GM12878 (cell line): Measurements from ENCODE around the gene AFAP1. TPM values are rescaled to one million over a fixed set of nuclear protein-coding genes. Genes with fewer than 3 reads are reported as not detected.

Experiments
- ATAC-seq: fragments of 200-7000 bp; cut with Tn5 transposase; 3 replicates; pipeline ENCODE4 v1.9.1; 2020; ENCODE audit warnings: mild to moderate bottlenecking, moderate library complexity
- BruUV-seq: library from RNA; stranded (reverse); fragments of 400-500 nt; replicated peaks from 2 replicates; lab custom pipeline; 2021; lab: Mats Ljungman, UMichigan
- CTCF ChIA-PET: fragments of 300-600 bp; sonication (Branson Sonifier 250); formaldehyde crosslinking; extraction: SDS; loops from one replicate; lab custom pipeline; 2021; ENCODE audit warnings: inconsistent platforms; lab: Yijun Ruan, JAX
- POLR2A ChIA-PET: fragments of 350-600 bp; formaldehyde crosslinking; extraction: SDS; loops from one replicate; lab custom pipeline; 2021; ENCODE audit warnings: inconsistent platforms; lab: Charles Lee
- RAD21 ChIA-PET: fragments of 300-600 bp; sonication (Branson Sonifier 250); formaldehyde crosslinking; loops from one replicate; lab custom pipeline; 2023; ENCODE audit warnings: antibody characterized with exemption; ENCODE audit not compliant: unreplicated experiment; lab: Charles Lee
- SMC1A ChIA-PET: fragments of 300-600 bp; sonication (Branson Sonifier 250); formaldehyde crosslinking; loops from one replicate; lab custom pipeline; 2023; ENCODE audit not compliant: unreplicated experiment, uncharacterized antibody; lab: Charles Lee
- DNase-seq: peaks from one replicate; pipeline ENCODE4 v3.0.0-alpha.2; 2011; ENCODE audit warnings: low read depth, low spot score
- FAIRE-seq: peaks from 3 replicates; lab custom pipeline; 2011; peaks lifted over from hg19 to GRCh38; lab: Jason Lieb, UNC
- H2AFZ ChIP-seq: 2 replicates; pipeline ENCODE4 v1.6.0; 2011; ENCODE audit warnings: low read depth, low read length, control low read depth; ENCODE audit not compliant: control insufficient read depth
- H3K27ac ChIP-seq: 2 replicates; pipeline ENCODE4 v1.5.1; 2011; ENCODE audit warnings: control low read depth; ENCODE audit not compliant: control insufficient read depth, insufficient read depth
- H3K27me3 ChIP-seq, 2 experiments: replicated peaks in 1 of 2; 2 replicates each; pipeline versions ENCODE4 v1.6.0 to v1.6.1; 2011; ENCODE audit warnings: low read length in 1 of 2; ENCODE audit not compliant: control insufficient read depth in 2 of 2, insufficient read depth in 2 of 2
- H3K36me3 ChIP-seq, 2 experiments: 2 replicates each; pipeline ENCODE4 v1.5.1; 2011; ENCODE audit warnings: low read length in 1 of 2; ENCODE audit not compliant: control insufficient read depth in 2 of 2, insufficient read depth in 2 of 2
- H3K4me1 ChIP-seq: 2 replicates; pipeline ENCODE4 v1.6.1; 2011; ENCODE audit warnings: mild to moderate bottlenecking, low read length, moderate library complexity, mixed read lengths; ENCODE audit not compliant: control insufficient read depth, insufficient read depth
- H3K4me2 ChIP-seq: 2 replicates; pipeline ENCODE4 v1.6.0; 2011; ENCODE audit warnings: control low read depth; ENCODE audit not compliant: control insufficient read depth, insufficient read depth
- H3K4me3 ChIP-seq: fragments of 200-600 bp; sonication (generic); 2 replicates; pipeline ENCODE4 v1.5.1; 2016
- H3K79me2 ChIP-seq: 2 replicates; pipeline ENCODE4 v1.6.0; 2011; ENCODE audit warnings: low read length; ENCODE audit not compliant: control insufficient read depth, insufficient read depth
- H3K9ac ChIP-seq: 2 replicates; pipeline ENCODE4 v1.8.0; 2011; ENCODE audit warnings: low read length, control low read depth, mixed read lengths; ENCODE audit not compliant: control insufficient read depth, insufficient read depth
- H3K9me3 ChIP-seq: replicated peaks from 3 replicates; pipeline ENCODE4 v1.5.1; 2011; ENCODE audit warnings: mild to moderate bottlenecking, low read length; ENCODE audit not compliant: control insufficient read depth, insufficient read depth
- H4K20me1 ChIP-seq: 2 replicates; pipeline ENCODE4 v1.6.0; 2011; ENCODE audit not compliant: control insufficient read depth, insufficient read depth
- ASH2L ChIP-seq: fragments of 300-600, 200-600 bp; sonication (generic); IDR thresholded peaks from 2 replicates; pipeline ENCODE4 v1.6.1; 2017; ENCODE audit warnings: low read depth, mild to moderate bottlenecking, borderline replicate concordance
- BACH1 ChIP-seq: fragments of 450-650 bp; IDR thresholded peaks from 2 replicates; pipeline ENCODE4 v1.6.1; 2017; ENCODE audit warnings: mild to moderate bottlenecking, borderline replicate concordance
- CBX3 ChIP-seq: fragments of 200-600 bp; sonication (generic); IDR thresholded peaks from 2 replicates; pipeline ENCODE4 v1.6.1; 2016; ENCODE audit warnings: low read depth, borderline replicate concordance
- CHD2 ChIP-seq: IDR thresholded peaks from 2 replicates; pipeline ENCODE4 v1.6.1; 2011; ENCODE audit warnings: low read depth, low read length, improper control_type of control experiment, borderline replicate concordance
- EGR1 ChIP-seq, 2 experiments: IDR thresholded peaks; 1 replicate in 1 of 2; 2 replicates in 1 of 2; pipeline ENCODE4 v1.6.1; 2011 to 2012; ENCODE audit warnings: low read depth in 2 of 2, low read length in 2 of 2, borderline replicate concordance in 1 of 2, mild to moderate bottlenecking in 1 of 2, moderate library complexity in 1 of 2
- JUNB ChIP-seq: IDR thresholded peaks from 2 replicates; pipeline ENCODE4 v1.6.1; 2016; ENCODE audit warnings: antibody characterized with exemption, mild to moderate bottlenecking
- KDM1A ChIP-seq: fragments of 200-600 bp; sonication (generic); IDR thresholded peaks from 2 replicates; pipeline ENCODE4 v1.6.1; 2016; ENCODE audit warnings: borderline replicate concordance
- NBN ChIP-seq: fragments of 450-650 bp; IDR thresholded peaks from 2 replicates; pipeline ENCODE4 v1.6.1; 2016
- NFXL1 ChIP-seq: fragments of 450-650 bp; IDR thresholded peaks from 2 replicates; pipeline ENCODE4 v1.6.1; 2017; ENCODE audit warnings: antibody characterized with exemption, mild to moderate bottlenecking, borderline replicate concordance
- NRF1 ChIP-seq: conservative IDR thresholded peaks from 2 replicates; pipeline ENCODE4 v1.6.1; 2011; ENCODE audit warnings: mild to moderate bottlenecking, low read depth, low read length, improper control_type of control experiment
- PAX5 ChIP-seq: IDR thresholded peaks from 2 replicates; pipeline ENCODE4 v1.6.1; 2011; ENCODE audit warnings: low read depth, low read length, borderline replicate concordance
- SMAD5 ChIP-seq: IDR thresholded peaks from 2 replicates; pipeline ENCODE4 v1.6.1; 2016; ENCODE audit warnings: antibody characterized with exemption, low read depth
- SPI1 ChIP-seq: IDR thresholded peaks from 2 replicates; pipeline ENCODE4 v1.6.1; 2011; ENCODE audit warnings: low read depth, mild to moderate bottlenecking, low read length, moderate library complexity, borderline replicate concordance; ENCODE audit not compliant: insufficient read depth
- SREBF2 ChIP-seq: IDR thresholded peaks from 2 replicates; pipeline ENCODE4 v1.6.1; 2012; ENCODE audit warnings: mild to moderate bottlenecking, low read length
- STAT1 ChIP-seq: fragments of 450-650 bp; conservative IDR thresholded peaks from 2 replicates; pipeline ENCODE4 v1.6.1; 2014; ENCODE audit warnings: antibody characterized with exemption, mild to moderate bottlenecking
- ZNF207 ChIP-seq: fragments of 450-650 bp; IDR thresholded peaks from 2 replicates; pipeline ENCODE4 v1.6.1; 2014; ENCODE audit warnings: antibody characterized with exemption, mild to moderate bottlenecking, borderline replicate concordance
- WGBS: methylation state at CpG from one replicate; pipeline ENCODE4 v1.1.6; 2016; ENCODE audit warnings: low lambda C conversion rate; ENCODE audit not compliant: insufficient replicate concordance, insufficient coverage; ENCODE audit errors: missing lambda C conversion rate; 5-methylcytosine and 5-hydroxymethylcytosine counted together
- in situ Hi-C: fragments of 300-500 bp; cut with MboI; formaldehyde crosslinking; loops from 9 replicates; pipeline ENCODE4 v1.14.3; 2018; ENCODE audit warnings: mixed read lengths
- intact Hi-C: fragments of 100-400 bp; cut with micrococcal nuclease; formaldehyde crosslinking; loops from one replicate; pipeline ENCODE4 v1.14.2; 2022; ENCODE audit not compliant: unreplicated experiment
- polyA plus RNA-seq, 11 experiments: library from polyadenylated mRNA; depleted of rRNA in 4 of 11; unstranded in 6 of 11; stranded (reverse) in 5 of 11; fragments of >200 nt; fragmentation: Nextera tagmentation in 4 of 11; fragmentation: Illumina TruSeq in 1 of 11; extraction: Ambion mirVana in 4 of 11; extraction: Trizol in 1 of 11; gene quantifications; 1 replicate in 1 of 11; 2 replicates in 10 of 11; pipeline versions ENCODE4 v1.2.1 to v1.2.3, GENCODE V29; 2011 to 2016; ENCODE audit warnings: inconsistent platforms in 2 of 11, missing spikeins in 2 of 11, low read depth in 1 of 11
- total RNA-seq, 4 experiments: library from RNA; depleted of rRNA in 3 of 4; stranded (reverse); fragments of >200 nt in 3 of 4; fragmentation: Illumina TruSeq in 1 of 4; extraction: Trizol in 1 of 4; gene quantifications; 2 replicates each; pipeline versions ENCODE4 v1.2.1 to v1.2.3, GENCODE V29; 2013 to 2021
- TF ChIP-seq, protein P1 (sequence below): IDR thresholded peaks from 2 replicates; pipeline ENCODE4 v1.6.1; 2012; ENCODE audit warnings: low read depth, low read length, improper control_type of control experiment
- TF ChIP-seq, protein P2 (sequence below): IDR thresholded peaks from 2 replicates; pipeline ENCODE4 v1.6.1; 2012; ENCODE audit warnings: low read length, inconsistent platforms
- TF ChIP-seq, protein P3 (sequence below): fragments of 450-650 bp; formaldehyde crosslinking; IDR thresholded peaks from 2 replicates; pipeline ENCODE4 v1.4.0; 2020; ENCODE audit warnings: mild to moderate bottlenecking, moderate library complexity

The AFAP1 gene
- total and polyA plus RNA-seq, 10 of the 15 experiments (the other 5 are each of a cell fraction or from before 2014, with no cell fraction given) = 0.02 to 0.23 (median 0.09) TPM; not detected in 1

DNA sequence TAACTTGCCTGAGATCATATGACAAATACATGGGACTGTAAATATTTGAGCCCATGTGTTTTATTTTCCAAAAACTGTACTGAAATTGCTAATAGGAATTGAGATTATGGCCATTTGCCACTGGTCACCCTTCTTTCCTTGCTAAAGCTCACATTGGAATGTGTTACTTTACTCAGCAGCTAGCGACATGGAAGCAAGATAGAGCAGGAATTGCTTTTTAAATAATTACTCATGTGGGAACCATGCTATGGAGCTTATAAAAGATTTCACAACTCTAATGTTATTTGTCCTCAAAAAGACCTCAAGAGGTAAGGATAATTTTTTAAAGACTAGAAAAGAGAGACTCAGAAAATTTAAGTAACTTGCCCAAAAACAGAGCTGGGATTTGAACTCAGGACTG is 48.8 kb upstream of the AFAP1 start:
- H3K36me3 ChIP-seq = no peaks in the 10 kb centered on the region
- H3K9me3 ChIP-seq = no peaks in the 10 kb centered on the region
- ChIA-PET SMC1A (interaction anchor here (1.2 to 2.9 kb wide), 3 partner anchors 10 to 184 kb away, joined by 3 to 26 read pairs (median 6); no protein-coding TSS in a partner anchor), POLR2A (no interaction called here), CTCF (interaction anchor here (0.5 to 8.7 kb wide), 7 partner anchors 13 to 227 kb away, joined by 3 to 104 read pairs (median 4); no protein-coding TSS in a partner anchor), RAD21 (interaction anchor here (0.8 to 2.9 kb wide), 3 partner anchors 183 to 188 kb away, joined by 3 to 12 read pairs (median 6); no protein-coding TSS in a partner anchor)
- H3K27ac ChIP-seq = no peak overlapping the region
- 0% methylated on average over 1 of the region's 1 CpG for WGBS
- H3K4me2 ChIP-seq = no peak overlapping the region
- ATAC-seq = no peak
- H2AFZ ChIP-seq = no peak overlapping the region
- H3K4me3 ChIP-seq = no peak overlapping the region
- intact Hi-C loops = loop anchor here (5.0 kb wide), 1 partner anchor 226 kb away; no protein-coding TSS in a partner anchor
- H4K20me1 ChIP-seq = no peaks in the 10 kb centered on the region
- no peaks in the 10 kb centered on the region for H3K79me2 ChIP-seq
- no peak for FAIRE-seq
- TF ChIP-seq JUNB = no peak
- TF ChIP-seq, protein P1, sequence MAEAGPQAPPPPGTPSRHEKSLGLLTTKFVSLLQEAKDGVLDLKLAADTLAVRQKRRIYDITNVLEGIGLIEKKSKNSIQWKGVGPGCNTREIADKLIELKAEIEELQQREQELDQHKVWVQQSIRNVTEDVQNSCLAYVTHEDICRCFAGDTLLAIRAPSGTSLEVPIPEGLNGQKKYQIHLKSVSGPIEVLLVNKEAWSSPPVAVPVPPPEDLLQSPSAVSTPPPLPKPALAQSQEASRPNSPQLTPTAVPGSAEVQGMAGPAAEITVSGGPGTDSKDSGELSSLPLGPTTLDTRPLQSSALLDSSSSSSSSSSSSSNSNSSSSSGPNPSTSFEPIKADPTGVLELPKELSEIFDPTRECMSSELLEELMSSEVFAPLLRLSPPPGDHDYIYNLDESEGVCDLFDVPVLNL = no peak
- no peak for TF ChIP-seq STAT1
- no peak for TF ChIP-seq SREBF2
- no peak for TF ChIP-seq EGR1 (IDR thresholded peaks at IDR 0.05; ENCODE audit: borderline replicate concordance in 1 of 2, low read depth in 2 of 2, low read length in 2 of 2)
- TF ChIP-seq SPI1 = no peak
- TF ChIP-seq CHD2 = no peak
- TF ChIP-seq, protein P2, sequence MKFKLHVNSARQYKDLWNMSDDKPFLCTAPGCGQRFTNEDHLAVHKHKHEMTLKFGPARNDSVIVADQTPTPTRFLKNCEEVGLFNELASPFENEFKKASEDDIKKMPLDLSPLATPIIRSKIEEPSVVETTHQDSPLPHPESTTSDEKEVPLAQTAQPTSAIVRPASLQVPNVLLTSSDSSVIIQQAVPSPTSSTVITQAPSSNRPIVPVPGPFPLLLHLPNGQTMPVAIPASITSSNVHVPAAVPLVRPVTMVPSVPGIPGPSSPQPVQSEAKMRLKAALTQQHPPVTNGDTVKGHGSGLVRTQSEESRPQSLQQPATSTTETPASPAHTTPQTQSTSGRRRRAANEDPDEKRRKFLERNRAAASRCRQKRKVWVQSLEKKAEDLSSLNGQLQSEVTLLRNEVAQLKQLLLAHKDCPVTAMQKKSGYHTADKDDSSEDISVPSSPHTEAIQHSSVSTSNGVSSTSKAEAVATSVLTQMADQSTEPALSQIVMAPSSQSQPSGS = no peak
- TF ChIP-seq, protein P3, sequence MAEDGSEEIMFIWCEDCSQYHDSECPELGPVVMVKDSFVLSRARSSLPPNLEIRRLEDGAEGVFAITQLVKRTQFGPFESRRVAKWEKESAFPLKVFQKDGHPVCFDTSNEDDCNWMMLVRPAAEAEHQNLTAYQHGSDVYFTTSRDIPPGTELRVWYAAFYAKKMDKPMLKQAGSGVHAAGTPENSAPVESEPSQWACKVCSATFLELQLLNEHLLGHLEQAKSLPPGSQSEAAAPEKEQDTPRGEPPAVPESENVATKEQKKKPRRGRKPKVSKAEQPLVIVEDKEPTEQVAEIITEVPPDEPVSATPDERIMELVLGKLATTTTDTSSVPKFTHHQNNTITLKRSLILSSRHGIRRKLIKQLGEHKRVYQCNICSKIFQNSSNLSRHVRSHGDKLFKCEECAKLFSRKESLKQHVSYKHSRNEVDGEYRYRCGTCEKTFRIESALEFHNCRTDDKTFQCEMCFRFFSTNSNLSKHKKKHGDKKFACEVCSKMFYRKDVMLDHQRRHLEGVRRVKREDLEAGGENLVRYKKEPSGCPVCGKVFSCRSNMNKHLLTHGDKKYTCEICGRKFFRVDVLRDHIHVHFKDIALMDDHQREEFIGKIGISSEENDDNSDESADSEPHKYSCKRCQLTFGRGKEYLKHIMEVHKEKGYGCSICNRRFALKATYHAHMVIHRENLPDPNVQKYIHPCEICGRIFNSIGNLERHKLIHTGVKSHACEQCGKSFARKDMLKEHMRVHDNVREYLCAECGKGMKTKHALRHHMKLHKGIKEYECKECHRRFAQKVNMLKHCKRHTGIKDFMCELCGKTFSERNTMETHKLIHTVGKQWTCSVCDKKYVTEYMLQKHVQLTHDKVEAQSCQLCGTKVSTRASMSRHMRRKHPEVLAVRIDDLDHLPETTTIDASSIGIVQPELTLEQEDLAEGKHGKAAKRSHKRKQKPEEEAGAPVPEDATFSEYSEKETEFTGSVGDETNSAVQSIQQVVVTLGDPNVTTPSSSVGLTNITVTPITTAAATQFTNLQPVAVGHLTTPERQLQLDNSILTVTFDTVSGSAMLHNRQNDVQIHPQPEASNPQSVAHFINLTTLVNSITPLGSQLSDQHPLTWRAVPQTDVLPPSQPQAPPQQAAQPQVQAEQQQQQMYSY = no peak
- TF ChIP-seq SMAD5 = no peak
- no peak for TF ChIP-seq CBX3
- no peak for TF ChIP-seq PAX5
- TF ChIP-seq KDM1A = no peak
- no peak for TF ChIP-seq NFXL1
- TF ChIP-seq ASH2L = no peak
- no peak for TF ChIP-seq NRF1
- no peak for TF ChIP-seq BACH1
- no peak for TF ChIP-seq ZNF207
- TF ChIP-seq NBN = no peak
- in situ Hi-C loops = loop anchor here (5.0 kb wide), 1 partner anchor 186 kb away; no protein-coding TSS in a partner anchor
- no TSS peak for BruUV-seq
- DNase-seq = no peak
- H3K9ac ChIP-seq = no peak overlapping the region
- H3K27me3 ChIP-seq = no peaks in the 10 kb centered on the region; a peak in 1 of 4 replicates
- H3K4me1 ChIP-seq = no peaks in the 10 kb centered on the region
